H9 (cell line): ENCODE measurements around the gene CETP. TPM values are rescaled to one million over a fixed set of nuclear protein-coding genes. Genes with fewer than 3 reads are reported as not detected.

Source experiments
- DNase-seq: peaks from one replicate; pipeline ENCODE4 v3.0.0-alpha.2; 2017
- H2AFZ ChIP-seq: one replicate; pipeline ENCODE4 v1.6.1; 2013; ENCODE audit warnings: mild to moderate bottlenecking, low read length, control low read depth, moderate library complexity
- H2AK5ac ChIP-seq: 2 replicates; pipeline ENCODE4 v1.6.1; 2013; ENCODE audit warnings: low read length, control low read depth, mixed read lengths; ENCODE audit not compliant: insufficient read length
- H2BK120ac ChIP-seq: one replicate; pipeline ENCODE4 v1.6.1; 2013; ENCODE audit warnings: low read depth, mild to moderate bottlenecking, low read length, control low read depth, inconsistent platforms; ENCODE audit not compliant: poor library complexity, severe bottlenecking
- H2BK12ac ChIP-seq: 2 replicates; pipeline ENCODE4 v1.6.1; 2013; ENCODE audit warnings: low read length, control low read depth, mixed read lengths, low read depth; ENCODE audit not compliant: insufficient read length
- H2BK15ac ChIP-seq: 2 replicates; pipeline ENCODE4 v1.6.1; 2013; ENCODE audit warnings: low read depth, low read length, control low read depth
- H2BK20ac ChIP-seq: one replicate; pipeline ENCODE4 v1.6.1; 2013; ENCODE audit warnings: low read depth, mild to moderate bottlenecking, low read length, control low read depth, inconsistent platforms; ENCODE audit not compliant: poor library complexity, severe bottlenecking
- H2BK5ac ChIP-seq: 2 replicates; pipeline ENCODE4 v1.6.1; 2013; ENCODE audit warnings: low read length, control low read depth, mixed read lengths; ENCODE audit not compliant: insufficient read length
- H3K14ac ChIP-seq: 2 replicates; pipeline ENCODE4 v1.6.1; 2013; ENCODE audit warnings: low read length, control low read depth; ENCODE audit not compliant: insufficient read depth
- H3K18ac ChIP-seq: 2 replicates; pipeline ENCODE4 v1.6.1; 2013; ENCODE audit warnings: low read depth, mild to moderate bottlenecking, mixed read lengths, low read length, control low read depth; ENCODE audit not compliant: insufficient read length
- H3K23ac ChIP-seq: 2 replicates; pipeline ENCODE4 v1.6.1; 2013; ENCODE audit warnings: low read length, control low read depth, mixed read lengths, low read depth; ENCODE audit not compliant: insufficient read length
- H3K23me2 ChIP-seq: 2 replicates; pipeline ENCODE4 v1.6.1; 2013; ENCODE audit warnings: low read depth, mild to moderate bottlenecking, mixed read lengths, low read length, control low read depth; ENCODE audit not compliant: insufficient read length, poor library complexity, severe bottlenecking
- H3K27ac ChIP-seq: 2 replicates; pipeline ENCODE4 v1.5.1; 2013; ENCODE audit warnings: low read length, control low read depth, mixed read lengths, low read depth; ENCODE audit not compliant: insufficient read length
- H3K27me3 ChIP-seq: 2 replicates; pipeline ENCODE4 v1.6.1; 2013; ENCODE audit warnings: low read length, control low read depth, inconsistent platforms; ENCODE audit not compliant: insufficient read depth
- H3K4ac ChIP-seq: 2 replicates; pipeline ENCODE4 v1.6.1; 2013; ENCODE audit warnings: low read depth, mild to moderate bottlenecking, control low read depth, inconsistent platforms, low read length, moderate library complexity
- H3K4me1 ChIP-seq: 2 replicates; pipeline ENCODE4 v1.6.1; 2013; ENCODE audit warnings: low read length, control low read depth, inconsistent platforms; ENCODE audit not compliant: insufficient read depth
- H3K4me2 ChIP-seq: 2 replicates; pipeline ENCODE4 v1.6.1; 2013; ENCODE audit warnings: low read length, control low read depth, mixed read lengths; ENCODE audit not compliant: insufficient read length, insufficient read depth
- H3K56ac ChIP-seq: 2 replicates; pipeline ENCODE4 v1.6.1; 2013; ENCODE audit warnings: low read depth, mild to moderate bottlenecking, mixed read lengths, low read length, control low read depth; ENCODE audit not compliant: insufficient read length
- H3K79me1 ChIP-seq: 2 replicates; pipeline ENCODE4 v1.6.1; 2013; ENCODE audit warnings: low read depth, mild to moderate bottlenecking, moderate library complexity, low read length, control low read depth, inconsistent platforms; ENCODE audit not compliant: insufficient read depth, poor library complexity, severe bottlenecking
- H3K79me2 ChIP-seq: 2 replicates; pipeline ENCODE4 v1.6.1; 2013; ENCODE audit warnings: low read length, control low read depth, inconsistent platforms; ENCODE audit not compliant: insufficient read depth
- H3K9ac ChIP-seq: 2 replicates; pipeline ENCODE4 v1.6.1; 2013; ENCODE audit warnings: low read length, control low read depth, mixed read lengths; ENCODE audit not compliant: insufficient read length; ENCODE audit errors: extremely low read depth
- H3K9me3 ChIP-seq: one replicate; pipeline ENCODE4 v1.6.1; 2013; ENCODE audit warnings: low read depth, low read length, inconsistent platforms; ENCODE audit not compliant: control insufficient read depth
- H3T11ph ChIP-seq: one replicate; pipeline ENCODE4 v1.6.1; 2013; ENCODE audit warnings: mild to moderate bottlenecking, low read length, control low read depth, inconsistent platforms
- H4K20me1 ChIP-seq: one replicate; pipeline ENCODE4 v1.6.1; 2013; ENCODE audit not compliant: control insufficient read depth, insufficient read length, insufficient read depth
- H4K5ac ChIP-seq: 2 replicates; pipeline ENCODE4 v1.6.1; 2013; ENCODE audit warnings: low read depth, mild to moderate bottlenecking, mixed read lengths, low read length, control low read depth; ENCODE audit not compliant: insufficient read length
- H4K8ac ChIP-seq: replicated peaks from 2 replicates; pipeline ENCODE4 v1.6.1; 2013; ENCODE audit warnings: low read length, control low read depth, mixed read lengths, low read depth; ENCODE audit not compliant: insufficient read length
- H4K91ac ChIP-seq: 2 replicates; pipeline ENCODE4 v1.6.1; 2013; ENCODE audit warnings: low read depth, mild to moderate bottlenecking, moderate library complexity, mixed read lengths, low read length, control low read depth; ENCODE audit not compliant: insufficient read length
- H3K27ac Mint-ChIP-seq, 3 experiments: 2 replicates in 2 of 3; 3 replicates in 1 of 3; pipeline ENCODE4 v1.8.0; 2020 to 2021; ENCODE audit warnings: mixed read lengths in 3 of 3, mild to moderate bottlenecking in 1 of 3, moderate library complexity in 1 of 3
- H3K27me3 Mint-ChIP-seq: 2 replicates; pipeline ENCODE4 v1.8.0; 2021; ENCODE audit warnings: low read depth, mild to moderate bottlenecking, moderate library complexity, mixed read lengths
- H3K36me3 Mint-ChIP-seq, 3 experiments: 2 replicates in 2 of 3; 3 replicates in 1 of 3; pipeline ENCODE4 v1.8.0; 2020 to 2021; ENCODE audit warnings: low read depth in 3 of 3, mixed read lengths in 3 of 3; ENCODE audit not compliant: insufficient read depth in 1 of 3
- H3K4me1 Mint-ChIP-seq, 2 experiments: 2 replicates each; pipeline ENCODE4 v1.8.0; 2020; ENCODE audit warnings: mixed read lengths in 2 of 2
- H3K4me3 Mint-ChIP-seq, 2 experiments: 2 replicates in 1 of 2; 3 replicates in 1 of 2; pipeline ENCODE4 v1.8.0; 2020 to 2021; ENCODE audit warnings: mild to moderate bottlenecking in 2 of 2, mixed read lengths in 2 of 2, moderate library complexity in 1 of 2
- H3K9me3 Mint-ChIP-seq, 2 experiments: 2 replicates in 1 of 2; 3 replicates in 1 of 2; pipeline ENCODE4 v1.8.0; 2020; ENCODE audit warnings: mild to moderate bottlenecking in 2 of 2, mixed read lengths in 2 of 2, moderate library complexity in 1 of 2
- whole genome bisulfite sequencing: extraction: QIAGEN DNeasy Blood & Tissue Kit; methylation state at CpG from one replicate; pipeline ENCODE4 v1.1.7; 2013; ENCODE audit warnings: missing lambda C conversion rate, low lambda C conversion rate, mixed read lengths; ENCODE audit not compliant: insufficient read length; ENCODE audit errors: extremely low coverage; 5-methylcytosine and 5-hydroxymethylcytosine counted together
- total RNA-seq: library from RNA; stranded (reverse); gene quantifications from 2 replicates; pipeline ENCODE4 v1.2.1, GENCODE V29; 2021
- TF ChIP-seq, protein P1 (sequence below): fragments of 200-600 bp; sonication (generic); conservative IDR thresholded peaks from 3 replicates; pipeline ENCODE4 v1.8.0; 2021; ENCODE audit warnings: antibody characterized with exemption, mild to moderate bottlenecking

CETP gene
- total RNA-seq, 1 experiment from 2014 or later: not detected

DNA sequence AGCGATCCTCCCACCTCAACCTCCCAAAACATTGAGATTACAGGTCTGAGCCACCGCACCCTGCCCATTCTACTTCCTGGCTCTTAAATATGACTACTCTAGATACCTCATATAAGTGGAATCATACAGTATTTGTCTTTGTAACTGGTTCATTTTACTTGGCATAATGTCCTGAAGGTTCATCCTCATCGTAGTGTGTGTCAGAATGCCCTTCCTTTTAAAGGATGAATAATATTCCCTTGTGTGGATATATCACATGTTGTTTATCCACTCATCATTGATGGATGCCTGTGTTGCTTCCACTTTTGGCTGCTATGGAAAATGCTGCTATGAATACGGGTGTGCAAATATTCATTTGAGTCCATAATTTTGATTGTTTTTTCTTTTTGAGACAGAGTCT lies 5.7 kb upstream of the CETP start:
- no peak overlapping the region for H3T11ph ChIP-seq
- Mint-ChIP-seq H3K36me3 (no peaks in the 10 kb centered on the region; a peak in 1 of 7 replicates), H3K4me3 (no peak overlapping the region), H3K27ac (no peak overlapping the region), H3K9me3 (peaks cover 3 to 11% of the 10 kb centered on the region in 2 experiments; a peak in 3 of 5 replicates), H3K4me1 (peaks cover 3% of the 10 kb centered on the region in 2 experiments; a peak in 1 of 4 replicates), H3K27me3 (no peaks in the 10 kb centered on the region)
- H3K18ac ChIP-seq: no peak overlapping the region
- H4K8ac ChIP-seq: no peak overlapping the region
- H3K14ac ChIP-seq: no peak overlapping the region
- no peaks in the 10 kb centered on the region for H3K27me3 ChIP-seq
- no peak overlapping the region for H3K4me2 ChIP-seq
- no peak overlapping the region for H3K56ac ChIP-seq
- WGBS: no CpG with 5 or more reads among the region's 4 CpGs
- H3K4ac ChIP-seq: no peak overlapping the region
- TF ChIP-seq, protein P1, sequence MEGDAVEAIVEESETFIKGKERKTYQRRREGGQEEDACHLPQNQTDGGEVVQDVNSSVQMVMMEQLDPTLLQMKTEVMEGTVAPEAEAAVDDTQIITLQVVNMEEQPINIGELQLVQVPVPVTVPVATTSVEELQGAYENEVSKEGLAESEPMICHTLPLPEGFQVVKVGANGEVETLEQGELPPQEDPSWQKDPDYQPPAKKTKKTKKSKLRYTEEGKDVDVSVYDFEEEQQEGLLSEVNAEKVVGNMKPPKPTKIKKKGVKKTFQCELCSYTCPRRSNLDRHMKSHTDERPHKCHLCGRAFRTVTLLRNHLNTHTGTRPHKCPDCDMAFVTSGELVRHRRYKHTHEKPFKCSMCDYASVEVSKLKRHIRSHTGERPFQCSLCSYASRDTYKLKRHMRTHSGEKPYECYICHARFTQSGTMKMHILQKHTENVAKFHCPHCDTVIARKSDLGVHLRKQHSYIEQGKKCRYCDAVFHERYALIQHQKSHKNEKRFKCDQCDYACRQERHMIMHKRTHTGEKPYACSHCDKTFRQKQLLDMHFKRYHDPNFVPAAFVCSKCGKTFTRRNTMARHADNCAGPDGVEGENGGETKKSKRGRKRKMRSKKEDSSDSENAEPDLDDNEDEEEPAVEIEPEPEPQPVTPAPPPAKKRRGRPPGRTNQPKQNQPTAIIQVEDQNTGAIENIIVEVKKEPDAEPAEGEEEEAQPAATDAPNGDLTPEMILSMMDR: no peak
- no peak overlapping the region for H2AK5ac ChIP-seq
- H3K4me1 ChIP-seq: no peaks in the 10 kb centered on the region
- no peaks in the 10 kb centered on the region for H3K79me1 ChIP-seq
- H3K23ac ChIP-seq: no peak overlapping the region
- no peak overlapping the region for H2AFZ ChIP-seq
- no peak overlapping the region for H2BK15ac ChIP-seq
- no peak overlapping the region for H2BK5ac ChIP-seq
- no peaks in the 10 kb centered on the region for H3K23me2 ChIP-seq
- no peaks in the 10 kb centered on the region for H3K79me2 ChIP-seq
- no peak overlapping the region for H2BK12ac ChIP-seq
- no peak overlapping the region for H3K27ac ChIP-seq
- H2BK120ac ChIP-seq: no peak overlapping the region
- DNase-seq: no peak
- H4K20me1 ChIP-seq: no peaks in the 10 kb centered on the region
- H4K5ac ChIP-seq: no peak overlapping the region
- H3K9ac ChIP-seq: no peak overlapping the region
- H4K91ac ChIP-seq: no peak overlapping the region
- no peaks in the 10 kb centered on the region for H3K9me3 ChIP-seq
- H2BK20ac ChIP-seq: no peak overlapping the region
